G401 (cell line): ENCODE results near the gene YPEL1. TPM values are rescaled to one million over a fixed set of nuclear protein-coding genes. Genes with fewer than 3 reads are reported as not detected.

Source experiments
- DNase-seq: peaks from one replicate; pipeline ENCODE4 v3.0.0-alpha.2; 2015; ENCODE audit warnings: low spot score
- in situ Hi-C: cut with HindIII; loops from 2 replicates; pipeline ENCODE4 v1.10.0; 2016; ENCODE audit warnings: low sequenced_read_pairs, mixed read lengths
- total RNA-seq: library from RNA; depleted of rRNA; stranded (reverse); fragments of >200 nt; shearing (Covaris generic); gene quantifications from 2 replicates; pipeline ENCODE4 v1.2.3, GENCODE V29; 2014

Gene YPEL1
- total RNA-seq, 1 experiment from 2014 or later: 0.14 TPM

DNA sequence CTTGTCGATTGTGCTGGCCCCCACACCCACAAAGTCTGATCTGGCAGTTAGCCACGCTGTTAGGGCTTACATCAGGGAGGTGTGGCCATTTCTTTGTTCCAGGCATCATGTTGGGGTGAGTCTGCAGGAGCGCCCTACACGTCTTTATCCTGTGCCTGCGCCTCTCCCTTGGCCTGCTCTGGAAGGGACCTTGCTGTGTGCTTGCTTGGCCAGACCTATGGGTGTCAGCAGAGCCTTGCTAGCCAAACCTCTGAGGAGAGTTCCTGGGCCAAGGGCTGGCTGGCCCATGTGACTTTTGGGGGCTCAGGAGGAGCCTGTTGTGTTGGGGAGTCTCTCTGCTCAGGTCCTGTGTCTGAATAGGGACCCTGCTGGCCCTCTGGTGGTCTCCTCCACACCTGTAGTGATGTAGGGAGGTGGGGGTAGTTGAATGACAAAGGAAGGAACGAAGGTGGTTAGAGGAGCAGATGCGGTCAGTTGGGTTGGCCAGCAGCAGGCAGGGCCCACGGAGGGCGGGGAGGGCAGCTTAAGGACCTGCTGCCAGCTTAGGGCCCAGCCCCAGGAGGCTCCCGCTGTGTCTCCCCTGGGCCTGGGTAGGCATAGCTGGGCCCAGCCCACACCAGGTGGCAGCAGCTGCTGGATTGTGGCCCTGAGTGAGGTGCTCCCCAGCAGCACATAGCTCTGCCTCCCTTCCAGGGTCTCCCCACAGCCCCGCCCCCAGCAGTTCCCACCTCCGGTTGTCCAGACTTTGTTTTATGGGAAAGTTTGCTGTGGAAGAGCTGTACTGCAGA, 61.9 kb downstream of the YPEL1 start:
- DNase-seq: no peak
- in situ Hi-C loops: no loop called here

DNA sequence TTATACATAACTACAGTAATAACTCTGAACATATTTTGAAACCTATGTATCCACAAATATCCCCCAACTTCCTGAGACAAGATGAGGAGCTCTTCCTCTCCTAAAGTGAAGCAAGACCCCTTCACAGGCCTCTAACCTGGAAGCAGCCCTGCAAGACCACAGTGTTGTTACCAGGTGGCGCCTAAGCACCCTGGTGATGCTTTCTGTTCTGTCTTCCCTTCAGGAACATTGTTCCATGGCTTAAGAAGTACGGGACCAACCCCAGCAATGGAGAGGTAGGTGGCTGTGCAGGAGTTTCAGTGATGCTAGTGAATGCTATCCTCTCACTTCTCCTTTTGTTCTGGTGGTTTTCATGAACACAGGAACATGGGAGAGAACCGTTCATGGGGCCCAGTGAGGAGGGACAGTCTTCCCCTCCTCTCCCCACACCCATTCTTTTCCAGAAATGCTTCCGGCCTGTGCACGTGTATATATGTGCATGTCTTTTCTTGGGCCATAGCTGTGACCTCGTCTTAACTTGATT, 63.4 kb downstream of the YPEL1 start:
- DNase-seq: no peak
- in situ Hi-C loops: no loop called here

DNA sequence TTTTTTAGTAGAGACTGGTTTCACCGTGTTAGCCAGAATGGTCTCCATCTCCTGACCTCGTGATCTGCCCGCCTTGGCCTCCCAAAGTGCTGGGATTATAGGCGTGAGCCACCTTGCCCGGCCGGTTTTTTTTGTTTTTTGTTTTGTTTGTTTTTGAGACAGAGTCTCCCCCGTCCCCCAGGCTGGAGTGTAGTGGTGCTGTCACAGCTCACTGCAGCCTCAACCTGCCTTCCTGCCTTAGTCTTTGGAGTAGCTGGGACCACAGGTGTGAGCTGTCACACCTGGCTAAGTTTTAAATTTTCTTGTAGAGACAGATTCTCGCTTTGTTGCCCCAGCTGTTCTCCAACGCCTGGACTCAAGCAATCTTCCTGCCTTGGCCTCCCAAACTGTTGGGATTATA, 66.6 kb downstream of the YPEL1 start:
- no peak for DNase-seq
- in situ Hi-C loops: no loop called here

DNA sequence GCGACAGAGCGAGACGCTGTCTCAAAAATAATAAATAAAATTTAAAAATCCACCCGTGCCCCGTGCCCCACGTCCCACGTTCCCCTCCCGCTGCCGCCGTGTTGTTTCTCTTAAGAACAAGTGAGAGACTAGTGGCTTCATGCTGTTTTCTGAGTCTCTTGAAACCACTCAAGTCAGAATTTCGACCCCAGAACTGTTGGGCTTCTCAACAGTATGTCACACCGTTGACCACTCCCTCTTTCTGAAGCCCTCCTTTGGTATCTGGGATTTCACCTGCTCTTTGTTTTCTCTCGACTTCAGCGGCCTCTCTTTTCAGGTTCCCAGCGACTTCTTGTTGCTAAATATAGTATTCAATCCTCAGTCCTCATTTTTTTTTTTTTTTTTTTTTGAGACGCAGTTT, 68.8 kb downstream of the YPEL1 start:
- in situ Hi-C loops: no loop called here
- DNase-seq: no peak

DNA sequence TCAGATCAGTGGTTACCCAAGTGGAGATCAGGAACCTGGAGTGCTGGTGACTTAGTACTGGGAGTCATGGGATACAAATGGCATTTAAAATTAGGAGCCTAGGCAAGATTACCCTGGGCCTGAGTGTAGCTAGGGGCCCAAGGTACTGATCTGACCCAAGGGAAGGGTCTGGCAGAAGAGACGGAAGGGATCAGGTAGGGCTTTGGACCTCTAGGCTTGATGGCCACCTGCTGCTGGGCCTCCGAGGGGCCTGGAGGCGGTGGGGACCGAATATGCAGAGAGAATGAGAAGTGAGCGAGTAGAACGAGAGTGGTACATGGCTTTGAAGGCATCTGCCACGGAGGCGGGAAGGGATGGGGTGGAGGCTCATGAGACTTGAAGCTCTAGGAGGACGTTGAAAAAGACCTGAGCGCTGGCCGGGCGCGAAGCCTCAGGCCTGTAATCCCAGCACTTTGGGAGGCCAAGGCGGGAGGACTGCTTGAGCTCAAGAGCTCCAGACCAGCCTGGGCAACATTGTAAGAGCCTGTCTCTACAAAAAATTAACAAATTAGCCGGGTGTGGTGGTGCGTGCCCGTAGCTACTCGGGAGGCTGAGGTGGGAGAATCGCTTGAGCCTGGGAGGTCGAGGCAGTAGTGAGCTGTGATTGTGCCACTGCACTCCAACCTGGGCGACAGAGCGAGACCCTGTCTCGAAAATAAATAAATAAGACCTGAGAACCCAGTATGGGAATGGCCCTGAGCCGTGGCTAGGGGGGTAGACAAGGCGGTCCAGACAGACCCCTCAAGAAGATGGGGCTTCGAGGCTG, 70.3 kb downstream of the YPEL1 start:
- DNase-seq: no peak

DNA sequence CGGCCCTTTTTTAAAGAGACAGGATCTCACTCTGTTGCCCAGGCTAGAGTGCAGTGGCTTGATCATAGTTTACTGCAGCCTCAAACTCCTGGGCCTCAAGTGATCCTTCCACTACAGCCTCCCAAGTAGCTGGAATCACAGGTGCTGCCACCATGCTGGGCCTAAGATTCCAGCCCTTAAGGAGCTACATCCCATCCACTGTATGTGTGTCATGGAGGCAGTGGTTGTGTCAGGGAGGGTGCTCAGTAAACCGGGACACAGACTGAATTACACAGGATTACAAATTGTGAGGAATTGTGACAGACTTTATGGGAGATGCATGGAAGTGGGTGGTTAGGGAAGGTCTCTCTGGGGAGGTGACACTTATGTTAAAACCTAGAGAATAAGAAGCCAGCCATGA, 71.9 kb downstream of the YPEL1 start:
- DNase-seq: no peak
- in situ Hi-C loops: no loop called here

More for the DNA sequence above, 70.3 kb downstream of the YPEL1 start:
- in situ Hi-C loops: no loop called here

DNA sequence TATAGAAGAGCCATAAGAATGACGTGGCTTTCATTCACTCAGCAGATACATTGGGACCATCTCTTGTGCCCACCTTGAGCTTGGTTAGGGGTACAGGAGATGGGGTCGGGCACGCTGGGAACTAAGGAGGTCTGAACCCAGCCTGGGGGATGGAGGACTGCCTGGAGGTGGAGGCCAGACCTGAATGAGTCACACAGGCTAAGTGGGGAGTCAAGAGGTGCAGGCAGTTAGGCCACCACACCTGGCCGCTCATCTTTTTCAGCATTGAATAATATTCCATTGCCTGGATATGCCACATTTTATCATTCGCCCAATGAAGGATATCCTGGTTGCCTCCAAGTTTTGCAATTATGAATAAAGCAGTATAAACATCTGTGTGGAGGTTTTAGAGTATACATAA, 73.6 kb downstream of the YPEL1 start:
- in situ Hi-C loops: no loop called here
- DNase-seq: no peak

DNA sequence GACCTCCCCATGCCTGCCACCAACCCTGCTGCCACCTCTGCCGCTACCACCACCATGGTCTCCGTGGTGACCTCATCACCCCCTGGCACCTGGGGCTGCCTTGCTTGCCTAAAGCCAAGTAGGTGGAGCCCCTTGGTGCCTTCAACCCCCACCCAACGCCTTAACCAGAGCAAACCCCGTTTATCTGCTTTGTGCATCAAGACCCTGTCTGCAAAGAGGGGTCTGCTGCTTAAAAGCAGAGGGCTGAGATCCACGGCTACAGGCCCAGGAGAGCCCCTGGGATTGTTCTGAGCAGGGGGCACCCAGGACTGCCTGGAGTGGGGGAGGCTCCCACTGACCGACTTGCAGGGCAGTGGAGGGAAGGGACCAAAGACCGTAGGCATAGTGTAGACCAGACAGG, 74.7 kb downstream of the YPEL1 start:
- in situ Hi-C loops: no loop called here
- DNase-seq: no peak

DNA sequence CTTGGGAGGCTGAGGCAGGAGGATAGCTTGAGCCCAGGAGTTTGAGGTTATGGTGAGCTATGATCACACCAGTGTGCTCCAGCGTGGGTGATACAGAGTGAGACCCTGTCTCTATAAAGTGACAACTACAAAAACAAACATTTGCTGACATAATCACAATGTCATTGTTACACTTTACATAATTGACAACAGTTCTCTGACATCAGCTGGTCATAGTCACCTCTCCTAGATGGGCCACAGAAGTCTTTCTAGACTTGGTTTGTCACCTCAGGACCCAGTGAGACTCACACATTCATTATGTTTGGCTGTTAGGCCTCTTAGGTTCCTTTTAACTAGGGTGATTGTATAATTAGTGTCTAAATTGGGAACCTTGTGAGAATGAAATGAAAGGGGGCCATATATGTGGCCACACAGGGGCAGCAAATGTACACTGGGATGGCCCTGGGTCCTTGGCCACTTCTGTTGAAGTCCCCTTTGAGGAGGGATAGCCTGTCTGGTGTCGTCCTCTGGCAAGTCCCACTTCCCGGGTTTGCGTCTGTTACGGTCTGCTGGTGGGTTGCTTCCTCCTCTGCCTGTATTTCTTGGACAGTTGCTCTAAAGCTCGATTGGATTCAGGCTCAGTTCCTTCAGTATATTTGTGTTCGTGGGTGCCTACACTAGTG, 75.6 kb downstream of the YPEL1 start:
- in situ Hi-C loops: no loop called here
- DNase-seq: no peak

DNA sequence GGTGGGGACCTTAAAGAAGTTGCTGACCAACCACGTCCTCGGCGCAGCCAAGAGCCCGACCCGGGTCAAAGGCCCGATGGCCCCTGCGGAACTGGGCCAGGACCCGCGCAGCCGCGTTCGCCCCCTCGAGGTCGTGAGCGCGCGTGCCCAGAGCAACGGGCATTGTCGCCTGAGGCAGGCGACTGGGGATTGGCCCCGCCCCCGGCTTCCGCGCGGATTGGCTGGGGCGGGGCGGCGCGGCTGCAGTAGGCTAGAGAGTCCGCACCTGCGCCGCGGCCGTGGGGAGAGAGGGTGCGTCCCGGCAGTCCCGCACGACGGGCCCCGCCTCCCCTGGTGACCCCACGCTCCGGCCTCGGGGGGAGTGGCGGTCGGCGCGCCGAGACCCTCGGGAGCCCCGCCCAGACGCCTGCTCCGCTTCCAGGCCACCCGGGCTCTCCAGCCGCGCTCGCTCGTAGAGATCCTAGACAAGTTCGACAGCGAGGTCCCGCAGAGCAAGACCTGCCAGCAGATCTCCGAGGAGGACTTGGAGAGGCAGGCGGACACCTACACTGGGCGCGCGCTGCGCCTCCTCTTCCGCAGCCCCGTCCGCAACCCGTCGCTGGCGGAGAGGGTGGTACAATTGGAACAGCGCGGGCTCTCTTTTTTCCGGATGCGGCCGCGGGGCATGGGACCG, 78.1 kb downstream of the YPEL1 start:
- no peak for DNase-seq
- in situ Hi-C loops: no loop called here

DNA sequence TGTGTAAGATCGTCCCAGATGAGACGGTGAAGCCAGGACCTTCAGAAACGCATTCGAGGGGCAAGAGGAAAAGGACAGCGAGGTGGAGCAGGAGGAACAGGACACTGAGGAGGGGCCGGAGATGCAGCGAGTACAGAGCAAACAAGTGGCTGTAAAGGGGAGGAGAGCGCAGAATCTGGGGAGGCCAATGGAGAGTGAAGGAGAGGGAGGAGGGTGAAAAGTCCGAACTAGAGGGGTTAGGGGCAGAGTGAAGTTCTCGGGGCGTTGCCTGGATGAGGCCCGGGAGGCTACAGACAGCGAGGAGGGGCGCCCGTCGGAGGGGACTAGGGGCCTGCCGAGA, 78.6 kb downstream of the YPEL1 start:
- DNase-seq: no peak

DNA sequence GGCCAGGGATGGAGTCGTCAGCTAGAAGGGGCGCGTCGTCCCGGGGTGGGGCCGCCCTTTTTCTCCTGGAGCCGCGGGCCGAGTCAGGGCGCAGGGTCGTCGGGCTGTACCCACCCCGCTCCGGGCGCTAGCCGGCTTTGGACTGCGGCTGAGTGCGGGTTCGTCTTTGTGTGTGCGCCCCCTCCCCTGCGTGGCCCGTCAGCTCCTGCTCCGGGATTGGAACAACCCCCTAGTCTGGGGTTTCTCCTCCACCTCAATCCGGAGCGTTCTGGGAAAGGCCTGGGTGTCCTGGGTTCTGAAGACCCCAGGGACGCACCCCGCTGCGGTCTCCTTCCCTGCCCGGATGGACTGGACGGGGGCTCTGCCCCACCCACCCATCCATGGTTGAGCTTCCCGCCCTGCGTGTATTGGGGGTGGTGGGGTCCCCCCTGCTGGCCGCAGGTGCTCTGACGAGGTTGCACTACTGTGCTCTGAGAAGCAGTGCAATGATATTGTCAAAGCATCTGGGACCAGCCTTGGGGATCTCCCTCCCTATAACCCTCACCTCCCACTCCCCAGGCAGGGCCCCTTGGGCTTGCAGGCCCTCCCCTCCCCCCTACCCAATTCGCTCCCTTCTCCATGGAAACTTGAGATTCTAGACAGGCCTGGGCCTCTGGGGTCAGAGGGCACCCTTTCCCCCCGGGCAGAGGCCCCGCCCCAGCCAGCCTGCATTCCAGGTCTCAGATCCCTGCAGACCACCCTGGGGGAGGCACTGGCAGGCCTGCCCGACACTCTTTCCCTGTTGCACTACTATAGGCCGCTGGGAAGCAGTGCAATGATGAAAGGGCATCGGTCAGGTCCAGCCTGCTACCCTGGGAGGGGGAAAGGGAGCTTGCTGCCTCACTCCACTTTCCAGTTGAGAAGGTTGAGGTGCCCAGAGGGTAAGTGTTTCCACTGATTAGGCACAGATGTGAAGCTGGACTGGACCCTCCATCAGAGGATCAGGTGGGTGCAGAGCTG, 82.7 kb downstream of the YPEL1 start:
- in situ Hi-C loops: no loop called here
- no peak for DNase-seq

More for the DNA sequence above, 78.6 kb downstream of the YPEL1 start:
- in situ Hi-C loops: no loop called here

DNA sequence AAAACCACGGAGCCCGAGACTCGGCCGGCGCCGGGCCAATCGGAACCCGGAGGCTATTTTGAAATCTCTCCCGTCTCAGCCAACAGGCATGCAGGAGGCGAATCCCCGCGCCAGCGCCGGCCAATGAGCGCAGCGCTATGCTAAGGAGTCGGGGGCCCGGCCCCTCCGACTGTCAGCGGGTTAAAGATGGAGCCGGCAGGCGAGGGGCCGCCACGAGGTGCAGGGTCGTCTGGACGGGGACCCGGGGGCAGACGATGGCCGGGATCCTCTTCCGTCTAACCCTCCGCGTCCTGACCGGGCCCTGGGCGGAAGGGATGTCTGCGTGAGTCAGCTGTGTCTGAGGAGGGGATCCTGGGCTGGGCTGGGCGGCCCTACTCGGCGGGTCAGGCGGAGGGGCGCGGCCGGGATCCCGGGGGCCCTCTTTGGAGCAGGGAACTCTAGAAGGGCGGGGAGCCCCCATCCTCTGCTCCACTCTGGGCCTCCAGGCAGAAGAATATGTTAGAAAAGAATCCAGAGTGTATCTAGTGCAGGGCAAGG, 83.5 kb downstream of the YPEL1 start:
- DNase-seq: peak; percentile 83
- in situ Hi-C loops: no loop called here

DNA sequence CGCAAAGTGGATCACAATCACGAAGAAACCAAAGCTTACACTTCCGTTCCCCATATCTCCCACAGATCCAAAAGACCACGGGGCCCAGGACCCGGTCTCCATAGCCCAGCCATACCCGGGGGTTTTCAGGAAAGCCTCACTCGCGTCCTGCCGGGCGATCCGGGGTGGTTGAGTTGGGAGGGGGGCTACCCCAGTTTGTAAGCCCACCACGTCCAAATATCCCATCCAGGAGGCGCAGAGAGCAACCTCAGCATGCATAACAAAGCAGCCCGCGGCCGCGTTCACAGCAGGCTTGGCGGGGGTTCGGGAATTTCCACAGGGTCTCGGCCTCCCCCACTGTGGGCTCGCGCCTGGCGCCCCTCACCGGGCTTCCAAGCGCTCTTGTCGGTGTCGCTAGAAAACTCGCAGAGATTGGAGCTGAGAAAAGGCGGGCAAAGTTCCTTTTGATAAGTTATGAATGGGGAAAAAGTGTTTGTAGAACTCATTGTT, 84.0 kb downstream of the YPEL1 start:
- in situ Hi-C loops: no loop called here
- DNase-seq: no peak

DNA sequence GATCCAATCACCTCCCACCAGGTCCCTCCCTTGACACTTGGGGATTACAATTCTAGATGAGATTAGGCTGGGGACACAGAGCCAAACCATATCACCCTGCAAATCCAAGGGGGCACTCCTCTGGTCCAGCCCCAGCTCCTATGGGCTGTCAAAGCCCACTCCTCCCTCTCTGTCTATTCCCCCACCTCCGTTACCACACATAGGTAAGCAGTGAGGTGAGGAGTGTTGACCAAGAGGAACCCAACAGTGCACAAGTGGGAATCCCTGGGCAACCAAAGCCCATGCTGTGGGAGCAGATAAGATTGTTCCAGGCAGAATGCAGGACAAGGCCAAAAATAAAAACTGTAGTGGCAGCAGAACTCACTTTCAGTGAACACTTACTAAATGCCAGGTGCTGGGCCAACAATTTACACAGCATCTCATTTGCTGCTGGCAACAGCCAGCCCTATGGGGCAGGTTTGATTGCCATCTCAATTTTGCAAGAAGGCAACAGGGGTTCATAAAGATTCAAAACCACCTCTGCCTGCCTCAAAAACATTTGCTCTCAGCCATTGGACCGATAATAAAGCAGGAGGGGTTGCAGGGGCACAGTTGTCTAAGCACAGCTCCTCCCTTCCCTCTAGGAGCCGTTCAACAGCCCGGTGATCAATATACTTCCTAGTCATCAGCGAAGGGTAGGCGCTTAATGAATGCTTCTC, 84.6 kb downstream of the YPEL1 start:
- no peak for DNase-seq
- in situ Hi-C loops: no loop called here

DNA sequence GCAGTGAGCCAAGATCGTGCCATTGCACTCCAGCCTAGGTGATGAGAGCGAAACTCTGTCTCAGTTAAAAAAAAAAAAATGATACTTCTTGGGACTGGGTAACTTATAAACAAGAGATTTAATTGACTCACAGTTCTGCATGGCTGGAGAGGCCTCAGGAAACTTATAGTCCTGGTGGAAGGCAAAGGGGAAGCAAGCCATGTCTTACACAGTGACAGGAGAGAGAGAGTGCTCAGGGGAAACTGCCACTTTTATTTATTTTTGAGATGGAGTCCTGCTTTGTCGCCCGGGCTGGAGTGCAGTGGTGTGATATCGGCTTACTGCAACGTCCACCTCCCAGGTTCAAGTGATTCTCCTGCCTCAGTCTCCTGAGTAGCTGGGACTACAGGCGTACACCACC, 85.3 kb downstream of the YPEL1 start:
- no peak for DNase-seq
- in situ Hi-C loops: no loop called here
